Epithelial cell of esophagus (primary cell): ENCODE measurements around the gene CREB3L2.
"Not testable (repeated sequence)": the region's sequence is repeated elsewhere in the genome, so short reads cannot be mapped to it uniquely, and the experiment has no call there.

ENCODE experiments used
- DNase-seq: peaks from one replicate; pipeline ENCODE4 v3.0.0; 2010; ENCODE audit warnings: low read depth
- H3K4me3 ChIP-seq: 2 replicates; pipeline ENCODE4 v1.5.1; 2011; ENCODE audit warnings: mild to moderate bottlenecking, low read length, control low read depth
- CTCF ChIP-seq: IDR thresholded peaks from 2 replicates; pipeline ENCODE4 v1.5.1; 2011; ENCODE audit warnings: low read depth, mild to moderate bottlenecking, low read length, control low read depth, inconsistent platforms; ENCODE audit not compliant: insufficient read depth; ENCODE audit errors: missing control alignments

CREB3L2 gene

DNA sequence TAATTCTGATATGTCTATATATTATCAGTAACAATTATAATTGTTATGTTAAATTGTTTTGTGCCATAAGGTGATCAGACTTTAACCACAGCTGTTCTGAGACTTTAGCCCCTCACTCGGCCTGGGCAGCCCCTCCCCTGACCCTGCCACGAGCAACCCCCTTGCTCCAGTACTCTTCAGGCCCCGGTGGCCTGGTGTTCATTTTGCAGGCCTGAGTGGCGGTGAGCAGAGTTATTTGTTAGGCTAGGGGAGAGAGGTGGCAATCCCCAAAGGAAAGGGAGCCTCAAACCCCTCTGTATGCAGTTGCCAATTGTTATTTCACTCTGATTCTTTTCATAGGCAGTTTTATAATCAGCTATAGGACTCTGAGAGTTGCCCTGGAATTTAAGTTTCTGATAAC, 22.9 kb upstream of the CREB3L2 start:
- H3K4me3 ChIP-seq = no peak overlapping the region
- no peak for TF ChIP-seq CTCF
- no peak for DNase-seq

DNA sequence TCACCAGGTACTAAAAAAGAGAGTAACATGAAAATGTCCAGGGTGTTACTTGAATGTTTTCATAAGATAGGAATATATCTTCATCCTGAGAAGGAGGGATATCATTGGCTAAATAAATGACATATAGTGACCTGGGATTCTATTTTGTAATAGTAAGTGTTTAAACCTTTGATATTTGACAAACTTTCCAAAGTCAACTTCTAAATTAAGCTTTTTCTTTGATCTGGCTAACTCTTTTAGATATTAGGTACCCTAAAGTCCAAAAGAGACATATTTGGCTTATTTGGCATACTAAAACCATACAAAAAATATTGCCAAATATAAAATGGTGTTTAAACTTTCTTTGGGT, 22.4 kb upstream of the CREB3L2 start:
- no peak for DNase-seq
- no peak overlapping the region for H3K4me3 ChIP-seq
- TF ChIP-seq CTCF = no peak

DNA sequence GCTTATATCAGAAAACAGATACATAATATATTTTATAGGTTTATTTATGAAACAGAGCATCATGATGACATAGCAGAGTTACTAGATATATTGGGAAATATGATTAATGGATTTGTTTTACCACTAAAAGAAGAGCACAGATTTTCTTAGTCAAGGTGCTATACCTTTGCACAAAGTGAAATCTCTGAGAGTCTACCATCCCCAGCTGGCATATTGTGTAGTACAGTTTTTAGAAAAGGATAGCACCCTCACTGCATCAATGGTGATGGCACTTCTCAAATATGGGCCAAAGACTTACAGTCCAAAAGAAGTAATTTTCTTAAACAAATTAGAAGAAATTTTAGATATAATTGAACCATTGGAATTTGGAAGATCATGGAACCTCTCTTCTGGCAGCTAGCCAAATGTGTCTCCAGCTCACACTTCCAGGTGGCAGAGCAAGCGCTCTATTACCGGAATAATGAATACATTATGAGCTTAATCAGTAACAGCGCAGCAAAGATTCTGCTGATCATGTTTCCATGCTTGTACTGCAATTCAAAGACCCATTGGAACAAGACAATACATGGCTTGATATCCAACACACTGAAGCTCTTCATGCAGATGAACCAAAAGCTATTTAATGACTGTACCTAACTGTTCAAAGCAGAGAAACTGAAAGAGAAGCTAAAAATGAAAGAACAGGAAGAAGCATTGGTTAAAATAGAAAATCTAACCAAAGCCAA, 21.9 kb upstream of the CREB3L2 start:
- TF ChIP-seq CTCF = no peak
- DNase-seq = no peak
- H3K4me3 ChIP-seq = no peak overlapping the region

DNA sequence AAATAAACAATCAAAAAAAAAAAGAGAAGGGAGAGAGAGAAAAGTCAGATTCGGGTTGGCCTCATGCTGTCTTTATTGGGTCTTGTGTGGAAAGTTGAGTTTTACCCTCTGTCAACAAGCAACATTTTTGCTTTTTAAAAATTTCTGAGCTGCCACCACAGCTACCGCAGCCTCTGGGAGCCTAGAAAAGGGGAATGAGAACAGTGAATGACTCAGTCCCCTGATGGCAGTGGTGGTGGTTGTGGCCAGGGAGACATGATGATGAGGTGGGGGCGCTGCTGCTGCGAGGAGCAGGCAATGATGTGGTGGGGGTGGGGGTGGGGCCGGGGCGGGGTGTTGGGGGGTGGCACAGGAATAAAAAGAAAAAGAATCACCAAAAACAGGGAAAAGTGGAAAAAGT, 20.0 kb upstream of the CREB3L2 start:
- DNase-seq = no peak
- no peak overlapping the region for H3K4me3 ChIP-seq
- TF ChIP-seq CTCF = no peak

DNA sequence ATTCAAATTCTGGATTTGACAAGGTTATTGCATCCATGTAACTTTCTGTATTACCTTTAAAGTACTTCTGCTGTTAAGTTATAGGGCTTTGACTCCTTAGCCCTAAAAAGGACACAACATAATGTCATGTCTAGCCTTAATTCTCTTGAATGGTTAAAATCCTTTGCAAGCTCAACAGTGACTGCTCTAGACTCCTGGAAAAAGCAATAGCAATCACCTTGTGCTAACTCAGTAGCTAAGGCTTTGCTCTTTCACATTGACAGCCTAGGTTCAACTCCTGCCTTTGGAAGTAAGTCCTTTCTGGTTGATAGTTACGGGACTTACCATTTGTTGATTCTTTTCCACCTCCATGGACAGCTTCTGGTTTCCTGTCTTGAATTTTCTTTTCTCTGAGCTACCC, 16.1 kb upstream of the CREB3L2 start:
- DNase-seq = no peak
- H3K4me3 ChIP-seq = no peak overlapping the region
- TF ChIP-seq CTCF = no peak

DNA sequence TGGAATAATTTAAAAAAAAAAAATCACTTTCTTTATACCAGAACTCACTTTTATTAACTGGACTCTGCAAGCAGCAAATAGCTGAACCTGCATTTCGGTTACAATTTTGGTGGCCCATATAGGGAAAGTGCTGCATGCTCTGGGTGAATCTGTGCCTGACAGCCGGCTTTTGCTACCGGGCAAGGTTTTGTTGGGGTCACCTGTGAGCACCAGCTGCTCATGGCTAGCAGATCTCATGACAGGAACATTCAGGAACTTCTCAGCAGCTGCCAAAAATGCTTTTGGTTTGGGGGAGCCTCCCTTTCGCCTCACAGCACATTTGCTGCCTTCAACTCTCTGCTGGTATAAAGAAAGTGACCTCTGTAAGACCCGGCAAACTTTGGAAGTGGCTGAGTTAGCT, 13.2 kb upstream of the CREB3L2 start:
- no peak overlapping the region for H3K4me3 ChIP-seq
- TF ChIP-seq CTCF = no peak
- DNase-seq = no peak

DNA sequence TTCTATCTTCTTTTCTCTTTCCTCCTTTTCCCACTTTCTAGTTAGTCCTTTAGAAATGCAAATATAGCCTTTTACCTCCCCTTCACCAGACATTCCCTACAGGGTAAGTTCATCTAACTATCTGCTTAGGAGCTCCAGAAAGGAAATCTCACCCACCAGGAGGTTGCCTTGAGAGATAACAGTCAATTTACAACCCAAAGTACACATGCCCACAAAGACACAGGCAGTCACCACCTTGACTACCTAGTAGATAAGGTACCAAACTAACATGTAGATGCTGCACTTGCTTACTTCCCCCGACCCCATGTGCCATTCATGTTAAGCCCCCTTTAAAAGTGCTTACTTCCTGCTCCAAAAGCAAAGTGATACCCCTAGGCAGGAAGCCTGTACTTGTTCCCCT, 12.8 kb upstream of the CREB3L2 start:
- no peak for TF ChIP-seq CTCF
- H3K4me3 ChIP-seq = no peak overlapping the region
- DNase-seq = no peak

DNA sequence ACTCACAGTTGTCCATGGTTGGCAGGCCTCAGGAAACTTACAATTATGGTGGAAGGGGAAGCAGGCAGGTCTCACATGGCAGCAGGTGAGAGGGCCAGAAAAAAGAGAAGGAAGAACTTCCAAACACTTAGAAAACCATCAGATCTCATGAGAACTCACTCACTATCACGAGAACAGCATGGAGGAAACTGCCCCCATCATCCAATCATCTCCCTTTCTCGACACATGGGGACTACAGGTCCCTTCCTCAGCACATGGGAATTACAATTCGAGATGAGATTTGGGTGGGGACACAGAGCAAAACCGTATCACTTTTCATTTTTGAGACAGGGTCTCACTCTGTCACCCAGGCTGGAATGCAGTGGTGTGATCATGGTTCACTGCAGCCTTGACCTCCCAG, 12.3 kb upstream of the CREB3L2 start:
- H3K4me3 ChIP-seq, DNase-seq: not testable (repeated sequence)
